Loucy (cell line): ENCODE data around the gene HES3.

ENCODE experiments used
- CTCF ChIP-seq: fragments of 200-600 bp; sonication (generic); conservative IDR thresholded peaks from 2 replicates; pipeline ENCODE4 v1.5.1; 2014; ENCODE audit warnings: mild to moderate bottlenecking, antibody characterized with exemption, low read length
- EZH2phosphoT487 ChIP-seq: fragments of 200-600 bp; IDR thresholded peaks from 2 replicates; pipeline ENCODE4 v1.6.1; 2018; ENCODE audit warnings: antibody characterized with exemption, mild to moderate bottlenecking, moderate library complexity, borderline replicate concordance

DNA sequence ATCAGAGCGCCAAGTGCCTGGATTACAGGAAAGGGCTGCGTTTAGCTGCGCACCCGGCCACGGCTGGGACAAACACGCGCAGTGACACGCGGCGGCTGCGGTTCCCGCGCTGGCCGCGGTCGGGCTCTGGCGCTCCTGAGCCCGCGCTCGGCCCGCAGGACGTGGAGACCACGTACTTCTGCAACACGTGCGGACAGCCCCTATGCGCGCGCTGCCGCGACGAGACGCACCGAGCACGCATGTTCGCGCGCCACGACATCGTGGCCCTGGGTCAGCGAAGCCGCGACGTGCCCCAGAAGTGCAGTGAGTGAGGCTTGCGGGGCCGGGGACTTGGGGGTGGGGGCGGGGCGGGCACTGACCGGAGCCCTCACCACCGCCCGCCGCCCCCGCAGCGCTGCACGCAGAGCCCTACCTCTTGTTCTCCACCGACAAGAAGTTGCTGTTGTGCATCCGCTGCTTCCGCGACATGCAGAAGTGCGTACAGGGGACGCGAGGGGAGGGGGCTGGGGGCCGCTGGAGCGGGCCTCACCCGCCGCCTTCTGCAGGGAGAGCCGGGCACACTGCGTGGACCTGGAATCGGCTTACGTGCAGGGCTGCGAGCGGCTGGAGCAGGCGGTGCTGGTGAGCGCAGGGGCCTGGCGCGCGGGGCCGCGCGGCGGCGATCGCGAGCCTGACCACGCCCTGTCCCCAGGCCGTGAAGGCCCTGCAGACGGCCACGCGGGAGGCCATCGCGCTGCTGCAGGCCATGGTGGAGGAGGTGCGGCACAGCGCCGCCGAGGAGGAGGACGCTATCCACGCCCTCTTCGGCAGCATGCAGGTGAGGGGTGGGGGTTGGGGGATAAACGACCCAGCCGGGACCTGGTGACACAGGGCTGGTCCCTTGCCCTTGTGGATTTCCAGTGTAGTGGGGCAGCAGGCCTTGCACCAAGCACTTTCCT, 35.0 kb upstream of the HES3 start:
- no peak for TF ChIP-seq CTCF
- TF ChIP-seq EZH2phosphoT487 = no peak
